Measurements from ENCODE around the gene TOLLIP.
A peak's percentile ranks its signal among the peaks of the same experiment; 100 is the strongest.

TOLLIP gene

GRCh38 chr11:1306186-1307162 is 3.0 kb downstream of the TOLLIP start:
- FAIRE-seq (no peak), DNase-seq (ENCODE audit: insufficient read length, low spot score) (no peak)
- TF ChIP-seq POLR2AphosphoS5 (IDR thresholded peaks at IDR 0.05; ENCODE audit: low read depth, low read length): no peak

GRCh38 chr11:1305501-1306056 is 3.9 kb downstream of the TOLLIP start:
- no peak for DNase-seq (ENCODE audit: insufficient read length, low spot score)
- no peak for TF ChIP-seq TAF1 (IDR thresholded peaks at IDR 0.05; ENCODE audit: low read depth, low read length)
- no peak for TF ChIP-seq POLR2AphosphoS5 (IDR thresholded peaks at IDR 0.05; ENCODE audit: low read depth, low read length)
- no peak for FAIRE-seq

GRCh38 chr11:1305063-1305495 is 4.4 kb downstream of the TOLLIP start:
- no peak for FAIRE-seq
- TF ChIP-seq PAX5 (IDR thresholded peaks at IDR 0.05; ENCODE audit: insufficient read depth, low read length, severe bottlenecking) (no peak), POLR2A (IDR thresholded peaks at IDR 0.05; ENCODE audit: low read depth, low read length) (no peak), SPI1 (IDR thresholded peaks at IDR 0.05; ENCODE audit: low read depth, low read length) (no peak), POLR2AphosphoS5 (IDR thresholded peaks at IDR 0.05; ENCODE audit: low read depth, low read length) (no peak), TAF1 (IDR thresholded peaks at IDR 0.05; ENCODE audit: low read depth, low read length) (no peak), POU2F2 (IDR thresholded peaks at IDR 0.05; ENCODE audit: low read depth, low read length) (no peak)

GRCh38 chr11:1304380-1304779 is 5.1 kb downstream of the TOLLIP start:
- no peak for DNase-seq (ENCODE audit: insufficient read length, low spot score)
- TF ChIP-seq POLR2AphosphoS5 (IDR thresholded peaks at IDR 0.05; ENCODE audit: low read depth, low read length) (no peak), TAF1 (IDR thresholded peaks at IDR 0.05; ENCODE audit: low read depth, low read length) (no peak), POLR2A (IDR thresholded peaks at IDR 0.05; ENCODE audit: low read depth, low read length) (no peak), SPI1 (IDR thresholded peaks at IDR 0.05; ENCODE audit: low read depth, low read length) (no peak), PAX5 (IDR thresholded peaks at IDR 0.05; ENCODE audit: insufficient read depth, low read length, severe bottlenecking) (no peak), POU2F2 (IDR thresholded peaks at IDR 0.05; ENCODE audit: low read depth, low read length) (no peak)
- FAIRE-seq: no peak

More at GRCh38 chr11:1305063-1305495, 4.4 kb downstream of the TOLLIP start:
- no peak for DNase-seq (ENCODE audit: insufficient read length, low spot score)

- DNase-seq (ENCODE audit: insufficient read length, low spot score) (no peak), FAIRE-seq (no peak)
- TF ChIP-seq POLR2AphosphoS5 (IDR thresholded peaks at IDR 0.05; ENCODE audit: low read depth, low read length): no peak
- no peak for TF ChIP-seq PAX5 (IDR thresholded peaks at IDR 0.05; ENCODE audit: insufficient read depth, low read length, severe bottlenecking)
- TF ChIP-seq POLR2A (IDR thresholded peaks at IDR 0.05; ENCODE audit: low read depth, low read length): no peak
Measured at GRCh38 chr11:1303973-1304372, 5.5 kb downstream of the TOLLIP start.

- FAIRE-seq (peak; percentile 52), DNase-seq (ENCODE audit: insufficient read length, low spot score) (no peak)
- TF ChIP-seq POLR2AphosphoS5 (IDR thresholded peaks at IDR 0.05; ENCODE audit: low read depth, low read length): no peak
- no peak for TF ChIP-seq POLR2A (IDR thresholded peaks at IDR 0.05; ENCODE audit: low read depth, low read length)
- no peak for TF ChIP-seq POU2F2 (IDR thresholded peaks at IDR 0.05; ENCODE audit: low read depth, low read length)
- no peak for TF ChIP-seq TAF1 (IDR thresholded peaks at IDR 0.05; ENCODE audit: low read depth, low read length)
- no peak for TF ChIP-seq PAX5 (IDR thresholded peaks at IDR 0.05; ENCODE audit: insufficient read depth, low read length, severe bottlenecking)
- no peak for TF ChIP-seq SPI1 (IDR thresholded peaks at IDR 0.05; ENCODE audit: low read depth, low read length)
Measured at GRCh38 chr11:1303126-1303821, 6.2 kb downstream of the TOLLIP start.

- FAIRE-seq (no peak), DNase-seq (ENCODE audit: insufficient read length, low spot score) (no peak)
Measured at GRCh38 chr11:1302461-1303125, 6.8 kb downstream of the TOLLIP start.

GRCh38 chr11:1302041-1302460 is 7.4 kb downstream of the TOLLIP start:
- DNase-seq (ENCODE audit: insufficient read length, low spot score) (no peak), FAIRE-seq (no peak)
- TF ChIP-seq SPI1 (IDR thresholded peaks at IDR 0.05; ENCODE audit: low read depth, low read length) (no peak), POLR2AphosphoS5 (IDR thresholded peaks at IDR 0.05; ENCODE audit: low read depth, low read length) (no peak), POLR2A (IDR thresholded peaks at IDR 0.05; ENCODE audit: low read depth, low read length) (no peak), PAX5 (IDR thresholded peaks at IDR 0.05; ENCODE audit: insufficient read depth, low read length, severe bottlenecking) (no peak)

More at GRCh38 chr11:1302461-1303125, 6.8 kb downstream of the TOLLIP start:
- no peak for TF ChIP-seq TAF1 (IDR thresholded peaks at IDR 0.05; ENCODE audit: low read depth, low read length)
- TF ChIP-seq PAX5 (IDR thresholded peaks at IDR 0.05; ENCODE audit: insufficient read depth, low read length, severe bottlenecking): no peak
- no peak for TF ChIP-seq POLR2A (IDR thresholded peaks at IDR 0.05; ENCODE audit: low read depth, low read length)
- TF ChIP-seq SPI1 (IDR thresholded peaks at IDR 0.05; ENCODE audit: low read depth, low read length): no peak
- no peak for TF ChIP-seq POLR2AphosphoS5 (IDR thresholded peaks at IDR 0.05; ENCODE audit: low read depth, low read length)
- no peak for TF ChIP-seq POU2F2 (IDR thresholded peaks at IDR 0.05; ENCODE audit: low read depth, low read length)

GRCh38 chr11:1301220-1302000 is 8.0 kb downstream of the TOLLIP start:
- DNase-seq (ENCODE audit: insufficient read length, low spot score) (no peak), FAIRE-seq (no peak)
- TF ChIP-seq POU2F2 (IDR thresholded peaks at IDR 0.05; ENCODE audit: low read depth, low read length): no peak
- TF ChIP-seq POLR2AphosphoS5 (IDR thresholded peaks at IDR 0.05; ENCODE audit: low read depth, low read length): no peak
- no peak for TF ChIP-seq POLR2A (IDR thresholded peaks at IDR 0.05; ENCODE audit: low read depth, low read length)
- no peak for TF ChIP-seq TAF1 (IDR thresholded peaks at IDR 0.05; ENCODE audit: low read depth, low read length)
- TF ChIP-seq SPI1 (IDR thresholded peaks at IDR 0.05; ENCODE audit: low read depth, low read length): no peak
- no peak for TF ChIP-seq PAX5 (IDR thresholded peaks at IDR 0.05; ENCODE audit: insufficient read depth, low read length, severe bottlenecking)

All from GM12891 (cell line).